SK-N-SH (cell line): ENCODE measurements around the gene CLIC1. TPM values are rescaled to one million over a fixed set of nuclear protein-coding genes. Genes with fewer than 3 reads are reported as not detected.

Experiments
- CTCF ChIA-PET: fragments of 300-600, 350-600 bp; formaldehyde crosslinking; extraction: SDS; loops from one replicate; lab custom pipeline; 2021; lab: Yijun Ruan, JAX
- POLR2A ChIA-PET: fragments of 350-600 bp; sonication (Branson Sonifier 250); formaldehyde crosslinking; extraction: SDS; loops from one replicate; lab custom pipeline; 2020; ENCODE audit warnings: antibody characterized with exemption, inconsistent platforms; lab: Yijun Ruan, JAX
- DNase-seq: peaks from one replicate; pipeline ENCODE4 v3.0.0; 2012
- H2AFZ ChIP-seq: fragments of 200-600 bp; sonication (generic); 2 replicates; pipeline ENCODE4 v1.8.1; 2016; ENCODE audit warnings: antibody characterized with exemption, mild to moderate bottlenecking, low read depth
- H3F3A ChIP-seq: fragments of 200-600 bp; sonication (generic); replicated peaks from 2 replicates; pipeline ENCODE3; 2016; ENCODE audit warnings: antibody characterized with exemption, mild to moderate bottlenecking; ENCODE audit not compliant: insufficient read depth
- H3K27ac ChIP-seq, 2 experiments: fragments of 200-500 bp in 1 of 2; fragments of 200-600 bp in 1 of 2; sonication (Bioruptor generic) in 1 of 2; sonication (generic), shearing (Covaris generic) in 1 of 2; 2 replicates each; pipeline versions ENCODE4 v1.5.1 to v1.6.1; 2014 to 2016; ENCODE audit warnings: low read depth in 2 of 2, inconsistent platforms in 1 of 2, low read length in 1 of 2, mild to moderate bottlenecking in 1 of 2, mixed read lengths in 1 of 2
- H3K27me3 ChIP-seq: fragments of 200-600 bp; sonication (generic), shearing (Covaris generic); 2 replicates; pipeline ENCODE4 v1.6.1; 2016; ENCODE audit warnings: mixed run types; ENCODE audit not compliant: insufficient read depth
- H3K36me3 ChIP-seq, 2 experiments: fragments of 200-500 bp in 1 of 2; fragments of 200-600 bp in 1 of 2; sonication (Bioruptor generic) in 1 of 2; sonication (generic) in 1 of 2; replicated peaks in 1 of 2; 2 replicates each; pipeline versions ENCODE3 to v1.5.1; 2014 to 2016; ENCODE audit warnings: low read length in 1 of 2, mild to moderate bottlenecking in 1 of 2; ENCODE audit not compliant: insufficient read depth in 2 of 2, control insufficient read depth in 1 of 2
- H3K4me1 ChIP-seq, 2 experiments: fragments of 200-500 bp in 1 of 2; fragments of 200-600 bp in 1 of 2; sonication (Bioruptor generic) in 1 of 2; sonication (generic), shearing (Covaris generic) in 1 of 2; 2 replicates each; pipeline versions ENCODE4 v1.5.1 to v1.6.1; 2014 to 2016; ENCODE audit warnings: low read depth in 1 of 2, low read length in 1 of 2, mixed run types in 1 of 2; ENCODE audit not compliant: insufficient read depth in 2 of 2, control insufficient read depth in 1 of 2
- H3K4me2 ChIP-seq: fragments of 200-600 bp; sonication (generic), shearing (Covaris generic); 2 replicates; pipeline ENCODE4 v1.6.1; 2017; ENCODE audit warnings: mixed run types
- H3K4me3 ChIP-seq, 2 experiments: fragments of 200-500 bp in 1 of 2; fragments of 200-600 bp in 1 of 2; sonication (Bioruptor generic) in 1 of 2; sonication (generic), shearing (Covaris generic) in 1 of 2; 2 replicates each; pipeline versions ENCODE4 v1.5.1 to v1.8.1; 2014 to 2016; ENCODE audit warnings: low read depth in 2 of 2, inconsistent platforms in 1 of 2, low read length in 1 of 2, mild to moderate bottlenecking in 1 of 2, mixed read lengths in 1 of 2, moderate library complexity in 1 of 2
- H3K79me2 ChIP-seq: fragments of 200-600 bp; sonication (generic); 2 replicates; pipeline ENCODE4 v1.8.1; 2017; ENCODE audit warnings: mild to moderate bottlenecking; ENCODE audit not compliant: insufficient read depth
- H3K9ac ChIP-seq: fragments of 200-600 bp; sonication (generic); 2 replicates; pipeline ENCODE4 v1.6.1; 2017; ENCODE audit warnings: mixed run types
- H3K9me2 ChIP-seq: fragments of 200-600 bp; sonication (generic); 2 replicates; pipeline ENCODE4 v1.6.1; 2017; ENCODE audit warnings: mixed run types
- H3K9me3 ChIP-seq: fragments of 200-600 bp; sonication (generic); 2 replicates; pipeline ENCODE4 v1.6.1; 2017; ENCODE audit warnings: mixed run types, mild to moderate bottlenecking, moderate library complexity
- H4K20me1 ChIP-seq: fragments of 200-600 bp; sonication (generic); 2 replicates; pipeline ENCODE4 v1.6.1; 2017; ENCODE audit warnings: mild to moderate bottlenecking, mixed run types; ENCODE audit not compliant: insufficient read depth
- EP300 ChIP-seq, 2 experiments: IDR thresholded peaks; 2 replicates each; pipeline versions ENCODE4 v1.4.0 to v1.6.1; 2012; ENCODE audit warnings: borderline replicate concordance in 1 of 2, low read depth in 1 of 2, low read length in 1 of 2
- EZH2phosphoT487 ChIP-seq: fragments of 200-600 bp; sonication (generic); IDR thresholded peaks from 2 replicates; pipeline ENCODE4 v1.6.1; 2017; ENCODE audit warnings: low read depth, mixed run types, mild to moderate bottlenecking, antibody characterized with exemption, moderate library complexity, borderline replicate concordance
- FOSL2 ChIP-seq: IDR thresholded peaks from 2 replicates; pipeline ENCODE4 v1.4.0; 2012; ENCODE audit warnings: low read depth, mild to moderate bottlenecking, moderate library complexity, borderline replicate concordance
- FOXM1 ChIP-seq: IDR thresholded peaks from 2 replicates; pipeline ENCODE4 v1.4.0; 2012; ENCODE audit warnings: low read depth, mild to moderate bottlenecking
- GABPA ChIP-seq: IDR thresholded peaks from 2 replicates; pipeline ENCODE4 v1.4.0; 2012; ENCODE audit warnings: low read depth, mild to moderate bottlenecking
- GATA2 ChIP-seq: sonication (generic); formaldehyde crosslinking; IDR thresholded peaks from 2 replicates; pipeline ENCODE4 v1.5.0; 2020; ENCODE audit warnings: mild to moderate bottlenecking, missing genetic modification reagents
- POLR2AphosphoS5 ChIP-seq: IDR thresholded peaks from 2 replicates; pipeline ENCODE4 v1.6.1; 2012; ENCODE audit warnings: low read depth, low read length
- RAD21 ChIP-seq: IDR thresholded peaks from 2 replicates; pipeline ENCODE4 v1.6.1; 2012; ENCODE audit warnings: mild to moderate bottlenecking, low read length
- REST ChIP-seq: IDR thresholded peaks from 2 replicates; pipeline ENCODE4 v1.6.1; 2012; ENCODE audit warnings: mild to moderate bottlenecking, low read depth, low read length, moderate library complexity
- RFX5 ChIP-seq: IDR thresholded peaks from 2 replicates; pipeline ENCODE4 v1.6.1; 2012; ENCODE audit warnings: mild to moderate bottlenecking, improper control_type of control experiment, low read length
- RXRA ChIP-seq: IDR thresholded peaks from 2 replicates; pipeline ENCODE4 v1.4.0; 2012; ENCODE audit warnings: low read depth, mild to moderate bottlenecking, borderline replicate concordance
- SMC3 ChIP-seq: IDR thresholded peaks from 2 replicates; pipeline ENCODE4 v1.6.1; 2012; ENCODE audit warnings: low read depth, low read length, improper control_type of control experiment
- TAF1 ChIP-seq: IDR thresholded peaks from 2 replicates; pipeline ENCODE4 v1.6.1; 2012; ENCODE audit warnings: low read depth, mild to moderate bottlenecking, low read length, moderate library complexity, borderline replicate concordance
- USF1 ChIP-seq: IDR thresholded peaks from 2 replicates; pipeline ENCODE4 v1.4.0; 2012; ENCODE audit warnings: low read depth, borderline replicate concordance
- USF2 ChIP-seq: fragments of 150-350 bp; IDR thresholded peaks from 2 replicates; pipeline ENCODE4 v1.6.1; 2017; ENCODE audit warnings: antibody characterized with exemption, low read length, low read depth, borderline replicate concordance
- YY1 ChIP-seq: IDR thresholded peaks from 2 replicates; pipeline ENCODE4 v1.4.0; 2012; ENCODE audit warnings: low read depth, mild to moderate bottlenecking
- ZBTB33 ChIP-seq: IDR thresholded peaks from 2 replicates; pipeline ENCODE4 v1.4.0; 2012; ENCODE audit warnings: low read depth, borderline replicate concordance
- WGBS: methylation state at CpG from one replicate; pipeline ENCODE4 v1.1.6; 2017; ENCODE audit warnings: low lambda C conversion rate; 5-methylcytosine and 5-hydroxymethylcytosine counted together
- polyA plus RNA-seq, 3 experiments: library from polyadenylated mRNA; depleted of rRNA; stranded (reverse); fragments of >200 nt; gene quantifications; 2 replicates each; pipeline ENCODE4 v1.2.3, GENCODE V29; 2012

The CLIC1 gene
- polyA plus RNA-seq, 1 of the 3 experiments (the other 2 are of a cell fraction), result 520 TPM

- no peaks in the 10 kb centered on the region for H4K20me1 ChIP-seq
- H3K9me2 ChIP-seq, result no peaks in the 10 kb centered on the region
- H3K9ac ChIP-seq, result no peak overlapping the region
- no peak overlapping the region; a peak in 1 of 4 replicates for H3K27ac ChIP-seq
- no peak overlapping the region for H3K4me3 ChIP-seq
- peaks cover 0 to 39% of the 10 kb centered on the region in 2 experiments for H3K36me3 ChIP-seq
- no peak overlapping the region for H3K4me2 ChIP-seq
- ChIA-PET CTCF (interaction anchor here (0.9 to 9.9 kb wide), 6 partner anchors 7 to 197 kb away, joined by 3 to 62 read pairs (median 4); no protein-coding TSS in a partner anchor), POLR2A (no interaction called here)
- no peak overlapping the region for H2AFZ ChIP-seq
- no peak for DNase-seq
- WGBS, result 98% methylated on average over 5 of the region's 5 CpGs
- H3F3A ChIP-seq, result peaks cover 3% of the 10 kb centered on the region
- H3K79me2 ChIP-seq, result no peaks in the 10 kb centered on the region
- H3K4me1 ChIP-seq, result peaks cover 9 to 10% of the 10 kb centered on the region in 2 experiments; a peak in 2 of 4 replicates
- no peaks in the 10 kb centered on the region for H3K9me3 ChIP-seq
- H3K27me3 ChIP-seq, result no peaks in the 10 kb centered on the region
- no peak for TF ChIP-seq GABPA
- no peak for TF ChIP-seq USF1
- TF ChIP-seq POLR2AphosphoS5, result no peak
- no peak for TF ChIP-seq USF2
- no peak for TF ChIP-seq RXRA
- no peak for TF ChIP-seq GATA2 (CRISPR knock-in tag)
- no peak for TF ChIP-seq TAF1
- no peak for TF ChIP-seq SMC3
- TF ChIP-seq YY1, result no peak
- no peak for TF ChIP-seq REST
- TF ChIP-seq ZBTB33, result no peak
- TF ChIP-seq RAD21, result no peak
- TF ChIP-seq RFX5, result no peak
- no peak for TF ChIP-seq FOXM1
- no peak for TF ChIP-seq FOSL2
- TF ChIP-seq EP300 (IDR thresholded peaks at IDR 0.05; ENCODE audit: borderline replicate concordance in 1 of 2, low read depth in 1 of 2, low read length in 1 of 2), result no peak
- no peak for TF ChIP-seq EZH2phosphoT487
- TF ChIP-seq, all 33 proteins: peak for 0
These were observed 41.3 kb upstream of the CLIC1 start for GRCh38 chr6:31777667-31778050.
